HG02623 (cell line): ENCODE data around the gene SUPT3H.
A peak's percentile ranks its signal among the peaks of the same experiment; 100 is the strongest.

Source experiments
- ATAC-seq: cut with Tn5 transposase; IDR thresholded peaks from one replicate; pipeline ENCODE4 v1.9.1; 2021; ENCODE audit warnings: moderate library complexity; ENCODE audit not compliant: unreplicated experiment

SUPT3H gene

GRCh38 chr6:45377554-45378333 is at the start of gene SUPT3H:
SUPT3H (minus strand) TSS chr6:45377934.
- ATAC-seq: peak; percentile 92

GRCh38 chr6:45426251-45426650 is 48.5 kb upstream of the SUPT3H start:
- ATAC-seq: no peak

DNA sequence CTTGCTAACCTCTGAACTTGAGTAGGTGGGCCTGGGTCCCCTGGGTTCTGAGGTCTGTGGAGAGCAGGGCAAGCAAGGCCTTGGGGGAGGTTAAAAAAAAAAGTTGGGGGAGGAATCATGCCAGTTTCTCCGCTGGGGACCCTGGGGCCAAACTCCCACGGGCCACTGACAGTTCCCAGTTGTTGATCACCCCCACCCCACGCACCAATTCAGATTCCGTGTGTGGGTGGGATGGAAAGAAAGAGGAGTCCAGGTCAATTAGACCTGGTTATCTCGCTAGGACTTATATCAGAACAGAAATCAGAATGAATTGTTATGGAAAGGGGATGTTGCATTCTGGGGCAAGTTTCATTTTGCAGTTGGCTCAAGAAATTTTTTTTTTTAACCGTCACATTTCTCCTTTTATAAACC is 46.7 kb upstream of the SUPT3H start:
- no peak for ATAC-seq

- ATAC-seq: no peak
Measured at GRCh38 chr6:45423824-45424450, 46.2 kb upstream of the SUPT3H start.

GRCh38 chr6:45423111-45423823 is 45.5 kb upstream of the SUPT3H start:
- no peak for ATAC-seq

- ATAC-seq: no peak
Measured at GRCh38 chr6:45422503-45423110, 44.9 kb upstream of the SUPT3H start.

DNA sequence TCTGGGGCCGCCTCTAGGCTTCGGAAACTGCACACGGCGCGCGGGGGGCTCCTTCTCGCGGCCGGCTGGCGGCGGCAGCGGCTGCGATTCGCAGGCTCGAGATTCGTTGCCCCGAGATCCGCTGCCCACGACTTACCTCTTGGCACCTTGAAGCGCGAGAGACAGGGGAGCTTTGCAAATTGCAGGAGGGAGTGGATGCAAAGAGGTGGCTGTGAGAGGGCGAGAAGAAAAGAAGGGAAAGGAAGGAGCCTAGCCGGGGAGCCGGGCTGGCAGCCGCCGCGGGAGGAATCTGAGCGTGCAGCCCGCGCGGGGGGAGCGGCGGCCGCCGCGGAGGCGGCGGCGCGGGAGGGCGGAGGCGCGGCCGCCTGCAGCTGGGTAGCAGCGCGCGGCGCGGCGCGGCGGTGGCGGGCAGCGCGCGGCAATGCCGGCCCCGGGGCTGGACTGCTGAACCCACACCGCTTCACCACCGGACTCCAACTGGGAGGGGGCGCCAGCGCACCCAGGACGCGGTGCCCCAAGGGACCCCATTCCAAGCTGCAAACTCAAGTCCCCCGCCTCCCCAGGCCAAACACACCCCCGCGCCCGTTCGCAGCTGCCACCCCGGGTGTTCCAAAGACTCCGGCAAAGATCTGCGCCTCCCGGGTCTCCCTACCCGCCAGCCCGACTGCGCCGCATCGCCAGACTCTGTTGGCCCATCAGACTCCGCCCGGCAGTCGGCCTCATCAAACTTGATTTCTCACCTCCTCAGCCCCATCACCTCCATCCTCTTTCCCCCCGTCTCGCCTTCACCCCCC is 44.2 kb upstream of the SUPT3H start:
- ATAC-seq: no peak

- no peak for ATAC-seq
Measured at GRCh38 chr6:45420909-45421708, 43.4 kb upstream of the SUPT3H start.

GRCh38 chr6:45420083-45420908 is 42.6 kb upstream of the SUPT3H start:
- ATAC-seq: no peak

GRCh38 chr6:45419571-45420082 is 41.9 kb upstream of the SUPT3H start:
- no peak for ATAC-seq

GRCh38 chr6:45417436-45417835 is 39.7 kb upstream of the SUPT3H start:
- ATAC-seq: no peak

DNA sequence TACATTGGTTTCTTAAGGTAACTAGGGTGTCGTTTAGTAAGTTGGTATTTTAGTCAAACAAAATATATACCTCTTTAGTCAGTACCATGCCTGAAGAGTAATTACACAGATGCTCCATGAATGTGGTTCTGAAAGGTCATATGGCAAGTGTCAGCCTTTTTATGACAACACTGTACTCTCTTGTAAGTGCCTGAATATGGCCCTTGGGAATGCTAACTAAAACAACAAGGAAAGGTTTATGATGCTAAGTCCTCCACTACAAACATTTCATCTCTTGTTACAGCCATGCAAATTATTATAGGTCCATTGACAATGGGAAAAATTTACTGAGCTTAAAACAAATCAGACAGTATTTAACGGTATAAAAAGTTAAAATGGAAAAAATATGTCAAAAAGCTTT is 39.0 kb upstream of the SUPT3H start:
- ATAC-seq: no peak

DNA sequence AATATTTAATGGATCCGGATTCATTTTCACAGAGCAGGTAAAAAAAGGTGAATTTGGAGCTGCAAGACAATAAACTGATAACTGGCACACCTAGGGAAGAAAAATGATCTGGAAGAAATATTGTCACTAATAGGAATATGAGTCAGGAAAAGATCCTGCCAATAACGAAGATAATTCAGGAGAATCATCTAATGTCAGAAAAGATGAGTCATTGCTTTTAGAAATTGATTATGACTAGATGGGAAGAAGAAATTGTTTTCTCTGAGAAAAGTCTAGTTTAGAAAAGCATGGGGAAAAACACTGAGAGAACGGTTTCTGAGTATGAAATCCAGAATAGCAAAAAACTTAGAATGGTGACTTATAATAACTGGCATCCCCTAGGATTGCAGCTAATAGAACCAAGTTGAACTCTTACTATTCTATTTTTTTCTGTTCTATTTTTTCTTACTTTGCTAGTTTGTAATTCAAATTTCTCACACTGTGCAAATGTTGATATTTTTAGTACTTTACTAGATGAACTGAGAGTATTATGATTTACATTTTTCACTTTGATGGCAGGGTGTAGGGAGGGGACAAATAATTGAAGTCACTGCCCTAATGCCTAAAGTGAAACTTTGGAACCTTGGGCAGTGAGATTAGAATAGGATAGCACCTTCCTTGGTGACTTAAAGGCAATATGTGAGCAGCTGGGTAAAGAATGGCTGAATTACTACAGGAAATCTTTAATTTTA is 38.2 kb upstream of the SUPT3H start:
- peak; percentile 79 for ATAC-seq

DNA sequence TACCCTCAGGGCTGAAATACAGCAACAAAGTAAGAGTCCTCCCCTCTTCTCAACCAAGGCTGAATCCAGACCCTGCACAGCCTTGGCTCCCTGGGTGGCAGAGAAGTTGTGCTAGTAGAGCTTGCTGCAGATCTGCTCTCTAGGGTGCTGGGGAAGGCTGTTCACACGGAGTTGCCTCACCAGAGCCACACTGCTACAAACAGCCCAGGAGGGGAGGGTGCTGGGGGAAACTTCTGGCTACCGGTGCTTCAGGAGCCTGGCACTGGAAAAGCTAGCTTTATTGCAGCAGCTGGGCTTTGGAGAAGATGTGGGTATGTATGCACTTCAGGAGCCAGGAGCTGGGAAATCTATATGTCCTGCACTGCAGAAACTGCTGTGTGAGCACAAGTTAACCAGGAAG is 37.6 kb upstream of the SUPT3H start:
- ATAC-seq: no peak

DNA sequence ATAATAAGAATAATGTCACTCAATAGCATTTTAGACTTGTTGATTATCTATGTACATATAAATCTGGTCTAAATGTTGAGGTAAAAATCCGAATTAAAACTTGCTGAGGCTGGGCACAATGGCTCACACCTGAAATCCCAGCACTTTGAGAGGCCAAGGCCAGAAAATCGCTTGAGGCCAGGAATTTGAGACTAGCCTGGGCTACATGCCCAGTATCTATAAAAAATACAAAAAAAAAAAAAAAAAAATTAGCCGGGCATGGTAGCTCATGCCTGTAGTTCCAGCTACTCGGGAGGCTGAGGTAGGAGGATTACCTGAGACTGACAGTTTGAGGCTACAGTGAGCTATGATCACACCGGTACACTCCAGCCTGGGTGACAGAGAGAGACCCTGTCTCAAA is 34.2 kb upstream of the SUPT3H start:
- ATAC-seq: no peak

DNA sequence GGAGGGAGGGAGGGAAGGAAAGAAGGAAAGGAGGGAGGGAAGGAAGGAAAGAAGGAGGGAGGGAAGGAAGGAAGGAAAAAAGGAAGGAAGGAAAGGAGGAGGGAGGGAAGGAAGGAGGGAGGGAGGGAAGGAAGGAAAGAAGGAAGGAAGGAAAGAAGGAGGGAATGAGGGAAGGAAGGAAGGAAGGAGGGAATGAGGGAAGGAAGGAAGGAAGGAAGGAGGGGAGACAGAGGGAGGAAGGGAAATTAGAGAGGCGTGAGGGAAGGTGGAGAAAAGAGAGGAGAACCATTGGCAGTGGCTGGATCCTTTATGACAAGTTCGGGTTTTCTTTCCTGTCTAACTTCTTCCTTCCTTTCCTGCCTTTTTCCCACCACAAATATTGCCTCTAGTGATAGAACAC is 22.3 kb upstream of the SUPT3H start:
- no peak for ATAC-seq

- no peak for ATAC-seq
Measured at GRCh38 chr6:45398075-45398813, 20.5 kb upstream of the SUPT3H start.
